ENCODE measurements around the gene NPLOC4. TPM values are rescaled to one million over a fixed set of nuclear protein-coding genes. Genes with fewer than 3 reads are reported as not detected.
A peak's percentile ranks its signal among the peaks of the same experiment; 100 is the strongest.

NPLOC4 gene
- total and polyA plus RNA-seq, 2 of the 13 experiments (the other 11 are each of a cell fraction or from before 2014, with no cell fraction given) = 57.0 to 97.0 TPM

GRCh38 chr17:81514739-81515529 is 122.0 kb downstream of the NPLOC4 start (continued):
- TF ChIP-seq ZNF335 (CRISPR knock-in tag; IDR thresholded peaks at IDR 0.05) (no peak), ZNF577 (CRISPR knock-in tag; IDR thresholded peaks at IDR 0.05; ENCODE audit: borderline replicate concordance, low read depth) (no peak), CEBPG (CRISPR knock-in tag; IDR thresholded peaks at IDR 0.05) (no peak), HHEX (CRISPR knock-in tag; IDR thresholded peaks at IDR 0.05) (no peak), PAX8 (CRISPR knock-in tag; IDR thresholded peaks at IDR 0.05; ENCODE audit: borderline replicate concordance) (no peak), ZBTB7A (CRISPR knock-in tag; IDR thresholded peaks at IDR 0.05) (no peak; the same call in 1 of the 2 replicates), ZNF260 (CRISPR knock-in tag; IDR thresholded peaks at IDR 0.05; ENCODE audit: borderline replicate concordance, low read depth) (no peak), KDM2A (CRISPR knock-in tag; IDR thresholded peaks at IDR 0.05; ENCODE audit: borderline replicate concordance, low read depth) (peak; percentile 83; the same call in 1 of the 2 replicates), BCL6 (CRISPR knock-in tag; IDR thresholded peaks at IDR 0.05) (peak; percentile 8; the same call in 1 of the 2 replicates), ZNF564 (CRISPR knock-in tag; IDR thresholded peaks at IDR 0.05) (0 out of 2 replicates have a peak, but pooled peaks have one; percentile 54), SPEN (CRISPR knock-in tag; IDR thresholded peaks at IDR 0.05; ENCODE audit: low read depth) (peak; percentile 69; the same call in 1 of the 2 replicates), SRY (CRISPR knock-in tag; IDR thresholded peaks at IDR 0.05) (peak; percentile 65), CTCF (CRISPR knock-in tag; IDR thresholded peaks at IDR 0.05) (no peak), NKX3-1 (CRISPR knock-in tag; IDR thresholded peaks at IDR 0.05) (peak; percentile 62; the same call in 1 of the 2 replicates), ZNF766 (CRISPR knock-in tag; IDR thresholded peaks at IDR 0.05; ENCODE audit: borderline replicate concordance) (no peak), TFDP2 (CRISPR knock-in tag; IDR thresholded peaks at IDR 0.05) (peak; percentile 14; the same call in 1 of the 2 replicates), ZNF224 (CRISPR knock-in tag; IDR thresholded peaks at IDR 0.05) (no peak), ZNF382 (CRISPR knock-in tag; IDR thresholded peaks at IDR 0.05; ENCODE audit: borderline replicate concordance) (no peak), ZFYVE20 (CRISPR knock-in tag; IDR thresholded peaks at IDR 0.05; ENCODE audit: borderline replicate concordance, low read depth) (no peak), ZNF883 (CRISPR knock-in tag; IDR thresholded peaks at IDR 0.05; ENCODE audit: not compliant biosample characterization) (peak; percentile 91), ETS1 (CRISPR knock-in tag; IDR thresholded peaks at IDR 0.05) (no peak)
- TF ChIP-seq, protein P1, sequence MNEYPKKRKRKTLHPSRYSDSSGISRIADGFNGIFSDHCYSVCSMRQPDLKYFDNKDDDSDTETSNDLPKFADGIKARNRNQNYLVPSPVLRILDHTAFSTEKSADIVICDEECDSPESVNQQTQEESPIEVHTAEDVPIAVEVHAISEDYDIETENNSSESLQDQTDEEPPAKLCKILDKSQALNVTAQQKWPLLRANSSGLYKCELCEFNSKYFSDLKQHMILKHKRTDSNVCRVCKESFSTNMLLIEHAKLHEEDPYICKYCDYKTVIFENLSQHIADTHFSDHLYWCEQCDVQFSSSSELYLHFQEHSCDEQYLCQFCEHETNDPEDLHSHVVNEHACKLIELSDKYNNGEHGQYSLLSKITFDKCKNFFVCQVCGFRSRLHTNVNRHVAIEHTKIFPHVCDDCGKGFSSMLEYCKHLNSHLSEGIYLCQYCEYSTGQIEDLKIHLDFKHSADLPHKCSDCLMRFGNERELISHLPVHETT (CRISPR knock-in tag; conservative IDR thresholded peaks at IDR 0.05) = peak; percentile 99
- TF ChIP-seq, protein P2, sequence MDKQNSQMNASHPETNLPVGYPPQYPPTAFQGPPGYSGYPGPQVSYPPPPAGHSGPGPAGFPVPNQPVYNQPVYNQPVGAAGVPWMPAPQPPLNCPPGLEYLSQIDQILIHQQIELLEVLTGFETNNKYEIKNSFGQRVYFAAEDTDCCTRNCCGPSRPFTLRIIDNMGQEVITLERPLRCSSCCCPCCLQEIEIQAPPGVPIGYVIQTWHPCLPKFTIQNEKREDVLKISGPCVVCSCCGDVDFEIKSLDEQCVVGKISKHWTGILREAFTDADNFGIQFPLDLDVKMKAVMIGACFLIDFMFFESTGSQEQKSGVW (CRISPR knock-in tag; IDR thresholded peaks at IDR 0.05; ENCODE audit: borderline replicate concordance) = no peak

Measured in HepG2 (cell line).